Endothelial cell of umbilical vein (primary cell): ENCODE measurements around the gene RPS17. TPM values are rescaled to one million over a fixed set of nuclear protein-coding genes. Genes with fewer than 3 reads are reported as not detected.

ENCODE experiments used
- BruUV-seq: library from RNA; stranded (reverse); fragments of 400-500 nt; replicated peaks from 2 replicates; lab custom pipeline; 2021; lab: Mats Ljungman, UMichigan
- CTCF ChIA-PET: fragments of 300-600, 350-600 bp; sonication (Branson Sonifier 250); formaldehyde crosslinking; loops from one replicate; lab custom pipeline; 2021; ENCODE audit warnings: antibody characterized with exemption, inconsistent platforms; lab: Charles Lee
- POLR2A ChIA-PET: fragments of 300-600, 350-600 bp; sonication (Branson Sonifier 250); formaldehyde crosslinking; loops from one replicate; lab custom pipeline; 2021; ENCODE audit warnings: antibody characterized with exemption, inconsistent platforms; lab: Charles Lee
- DNase-seq: peaks from one replicate; pipeline ENCODE4 v3.0.0-alpha.2; 2011; ENCODE audit warnings: low read depth, low spot score
- FAIRE-seq: peaks from 2 replicates; lab custom pipeline; 2011; peaks lifted over from hg19 to GRCh38; lab: Jason Lieb, UNC
- H2AFZ ChIP-seq: 2 replicates; pipeline ENCODE4 v1.6.0; 2012; ENCODE audit warnings: low read depth, low read length, control low read depth, inconsistent platforms
- H3K27ac ChIP-seq: 2 replicates; pipeline ENCODE4 v1.5.1; 2011; ENCODE audit warnings: low read depth, mild to moderate bottlenecking, control low read depth, low read length, moderate library complexity; ENCODE audit not compliant: insufficient read depth
- H3K27me3 ChIP-seq, 2 experiments: 2 replicates each; pipeline versions ENCODE4 v1.6.0 to v1.6.1; 2011; ENCODE audit warnings: low read length in 2 of 2, mixed read lengths in 1 of 2; ENCODE audit not compliant: control insufficient read depth in 2 of 2, insufficient read depth in 2 of 2
- H3K36me3 ChIP-seq, 2 experiments: 2 replicates in 1 of 2; 3 replicates in 1 of 2; pipeline ENCODE4 v1.5.1; 2011; ENCODE audit warnings: low read length in 2 of 2, mild to moderate bottlenecking in 1 of 2, moderate library complexity in 1 of 2; ENCODE audit not compliant: control insufficient read depth in 2 of 2, insufficient read depth in 2 of 2; ENCODE audit errors: extremely low read depth in 1 of 2
- H3K4me1 ChIP-seq: 3 replicates; pipeline ENCODE4 v1.5.1; 2011; ENCODE audit warnings: mild to moderate bottlenecking, low read length; ENCODE audit not compliant: control insufficient read depth, insufficient read depth; ENCODE audit errors: extremely low read depth
- H3K4me2 ChIP-seq: 2 replicates; pipeline ENCODE4 v1.6.1; 2011; ENCODE audit warnings: low read length, control low read depth, mixed read lengths; ENCODE audit not compliant: insufficient read depth
- H3K4me3 ChIP-seq, 3 experiments: fragments of 200-600 bp in 1 of 3; sonication (generic), shearing (Covaris generic) in 1 of 3; replicated peaks in 1 of 3; 2 replicates each; pipeline ENCODE4 v1.5.1; 2011 to 2016; ENCODE audit warnings: control low read depth in 3 of 3, low read length in 3 of 3, mild to moderate bottlenecking in 2 of 3, inconsistent platforms in 1 of 3, low read depth in 1 of 3, moderate library complexity in 1 of 3; ENCODE audit not compliant: insufficient read depth in 1 of 3
- H3K79me2 ChIP-seq: 2 replicates; pipeline ENCODE4 v1.6.0; 2012; ENCODE audit warnings: low read length, inconsistent platforms; ENCODE audit not compliant: control insufficient read depth, insufficient read depth
- H3K9ac ChIP-seq: replicated peaks from 2 replicates; pipeline ENCODE3; 2011; ENCODE audit warnings: low read length, control low read depth; ENCODE audit not compliant: insufficient read depth; ENCODE audit errors: extremely low read depth
- H3K9me1 ChIP-seq: replicated peaks from 3 replicates; pipeline ENCODE4 v1.6.0; 2011; ENCODE audit warnings: mild to moderate bottlenecking, low read length; ENCODE audit not compliant: control insufficient read depth, insufficient read depth; ENCODE audit errors: extremely low read depth
- H3K9me3 ChIP-seq: replicated peaks from 2 replicates; pipeline ENCODE4 v1.5.1; 2012; ENCODE audit warnings: low read length, inconsistent platforms; ENCODE audit not compliant: control insufficient read depth, insufficient read depth
- H4K20me1 ChIP-seq: replicated peaks from 2 replicates; pipeline ENCODE3; 2011; ENCODE audit warnings: mild to moderate bottlenecking, low read length; ENCODE audit not compliant: control insufficient read depth, insufficient read depth; ENCODE audit errors: extremely low read depth
- CTCF ChIP-seq, 2 donors: IDR thresholded peaks; 1 replicate in 1 of 2; 2 replicates in 1 of 2; pipeline ENCODE4 v1.5.1; 2011; ENCODE audit warnings: low read length in 2 of 2, mild to moderate bottlenecking in 2 of 2, moderate library complexity in 2 of 2, control low read depth in 1 of 2, inconsistent platforms in 1 of 2, low read depth in 1 of 2; ENCODE audit not compliant: insufficient read depth in 1 of 2; ENCODE audit errors: extremely low read depth in 1 of 2
- EZH2 ChIP-seq: IDR thresholded peaks from 2 replicates; pipeline ENCODE4 v1.6.1; 2012; ENCODE audit warnings: borderline replicate concordance, low read depth, mild to moderate bottlenecking, moderate library complexity, low read length, inconsistent platforms; ENCODE audit not compliant: severe bottlenecking
- FOS ChIP-seq: IDR thresholded peaks from 2 replicates; pipeline ENCODE4 v1.6.1; 2011; ENCODE audit warnings: mild to moderate bottlenecking, low read length, moderate library complexity, borderline replicate concordance; ENCODE audit not compliant: insufficient read depth
- GATA2 ChIP-seq: IDR thresholded peaks from 2 replicates; pipeline ENCODE4 v1.7.0; 2011; ENCODE audit warnings: low read depth, mild to moderate bottlenecking, moderate library complexity, mixed read lengths, low read length; ENCODE audit not compliant: insufficient read length, insufficient read depth
- JUN ChIP-seq: IDR thresholded peaks from 2 replicates; pipeline ENCODE4 v1.6.1; 2011; ENCODE audit warnings: borderline replicate concordance, low read depth; ENCODE audit not compliant: insufficient read length, insufficient read depth
- MYC ChIP-seq: IDR thresholded peaks from one replicate; pipeline ENCODE4 v1.6.1; 2011; ENCODE audit warnings: mild to moderate bottlenecking, low read depth, low read length
- POLR2A ChIP-seq: IDR thresholded peaks from 2 replicates; pipeline ENCODE4 v1.6.1; 2012; ENCODE audit warnings: low read depth, mild to moderate bottlenecking, control low read depth, low read length
- POLR2AphosphoS5 ChIP-seq: IDR thresholded peaks from 2 replicates; pipeline ENCODE4 v1.6.1; 2012; ENCODE audit warnings: low read depth, mild to moderate bottlenecking, control low read depth, low read length, moderate library complexity; ENCODE audit not compliant: insufficient read depth
- dilution Hi-C: fragments of 300-500 bp; cut with MboI; formaldehyde crosslinking; loops from one replicate; pipeline ENCODE4 v1.15.0; 2019; ENCODE audit warnings: low sequenced_read_pairs; ENCODE audit not compliant: extremely low pct_ligation_motif_present
- intact Hi-C: fragments of 100-400 bp; cut with micrococcal nuclease; formaldehyde crosslinking; loops from one replicate; pipeline ENCODE4 v1.10.0; 2022
- polyA plus RNA-seq, 4 experiments: library from polyadenylated mRNA; depleted of rRNA in 3 of 4; stranded (reverse) in 3 of 4; unstranded in 1 of 4; fragments of >200 nt; gene quantifications; 2 replicates each; pipeline versions ENCODE4 v1.2.1 to v1.2.3, GENCODE V29; 2011 to 2012; ENCODE audit warnings: missing spikeins in 1 of 4
- total RNA-seq: library from RNA; stranded (reverse); gene quantifications from 2 replicates; pipeline ENCODE4 v1.2.3, GENCODE V29; 2021
- TF ChIP-seq, protein P1 (sequence below): IDR thresholded peaks from 2 replicates; pipeline ENCODE4 v1.6.1; 2011; ENCODE audit not compliant: insufficient read depth, insufficient read length

Gene RPS17
- total and polyA plus RNA-seq, 2 donors (not counting 3 experiments of a cell fraction or from before 2014, with no cell fraction given): 1,690 to 4,382 TPM

DNA sequence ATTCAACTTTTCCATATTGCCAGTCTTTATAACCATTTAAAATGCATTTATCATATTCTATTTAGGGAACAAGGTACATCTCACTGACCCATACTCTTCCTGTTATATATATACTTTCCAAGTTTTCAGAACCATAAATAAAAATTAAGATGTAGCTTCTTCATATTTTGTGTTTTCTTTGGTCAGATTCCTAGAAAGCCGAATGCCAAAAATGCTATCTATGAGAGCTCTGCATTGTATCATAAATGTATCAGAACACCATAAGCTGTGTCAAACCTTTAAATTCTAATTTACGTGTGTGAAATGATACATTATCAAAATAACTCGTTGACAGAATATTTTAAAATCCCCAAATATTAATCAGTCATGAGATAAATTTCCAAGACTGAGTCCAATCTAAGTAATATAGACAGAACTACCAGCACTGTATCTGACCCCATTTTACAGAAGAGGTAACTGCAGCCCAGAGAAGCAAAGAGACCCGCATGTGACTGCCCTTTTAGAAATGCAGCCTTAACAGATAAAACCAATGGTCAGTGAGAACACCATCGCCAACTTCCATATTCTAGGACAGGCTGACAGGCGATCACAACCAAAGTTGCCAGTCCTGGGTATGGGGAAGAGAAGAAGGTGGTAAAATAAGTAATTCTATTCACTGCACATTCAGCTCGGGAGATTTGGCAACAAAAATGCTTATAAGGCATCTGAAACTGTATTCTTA lies 16.2 kb upstream of the RPS17 start:
- no peak overlapping the region for H2AFZ ChIP-seq
- H3K9me1 ChIP-seq: no peaks in the 10 kb centered on the region
- no peak overlapping the region for H3K4me2 ChIP-seq
- H3K9ac ChIP-seq: no peak overlapping the region
- TF ChIP-seq, protein P1, sequence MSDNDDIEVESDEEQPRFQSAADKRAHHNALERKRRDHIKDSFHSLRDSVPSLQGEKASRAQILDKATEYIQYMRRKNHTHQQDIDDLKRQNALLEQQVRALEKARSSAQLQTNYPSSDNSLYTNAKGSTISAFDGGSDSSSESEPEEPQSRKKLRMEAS: no peak
- TF ChIP-seq JUN (no peak), EZH2 (no peak), GATA2 (no peak), POLR2AphosphoS5 (no peak), MYC (no peak), CTCF (IDR thresholded peaks at IDR 0.05; ENCODE audit: extremely low read depth in 1 of 2, insufficient read depth in 1 of 2, low read depth in 1 of 2, low read length in 2 of 2) (no peak), FOS (no peak), POLR2A (no peak)
- no TSS peak for BruUV-seq
- intact Hi-C loops (no loop called here), dilution Hi-C loops (no loop called here)
- H3K27me3 ChIP-seq: peaks cover 6 to 12% of the 10 kb centered on the region in 2 experiments
- no peaks in the 10 kb centered on the region for H4K20me1 ChIP-seq
- H3K4me3 ChIP-seq: no peak overlapping the region
- H3K27ac ChIP-seq: no peak overlapping the region
- H3K9me3 ChIP-seq: no peaks in the 10 kb centered on the region
- CTCF ChIA-PET: interaction anchor here (1.4 kb wide), 1 partner anchor 13 kb away, joined by 3 read pairs; no protein-coding TSS in a partner anchor
- no peaks in the 10 kb centered on the region for H3K4me1 ChIP-seq
- DNase-seq (no peak), FAIRE-seq (no peak)
- POLR2A ChIA-PET: no interaction called here
- H3K79me2 ChIP-seq: no peaks in the 10 kb centered on the region
- H3K36me3 ChIP-seq: no peaks in the 10 kb centered on the region
